Thoracic aorta (tissue), 2 donors: Measurements from ENCODE around the gene SPOCK1. TPM values are rescaled to one million over a fixed set of nuclear protein-coding genes. Genes with fewer than 3 reads are reported as not detected.

Experiments
- ATAC-seq: fragments of 150-250 bp; one replicate; pipeline ENCODE4 v1.8.0; 2017; ENCODE audit warnings: low read depth; ENCODE audit not compliant: insufficient number of reproducible peaks, low FRiP score
- DNase-seq: peaks from one replicate; pipeline ENCODE4 v3.0.0-alpha.2; 2020; ENCODE audit warnings: low spot score
- H3K27ac ChIP-seq, 2 donors: fragments of 200-600 bp; sonication (generic); 1 replicate in 1 of 2; 2 replicates in 1 of 2; pipeline ENCODE4 v1.5.1; 2016; ENCODE audit warnings: mild to moderate bottlenecking in 2 of 2, moderate library complexity in 2 of 2
- H3K27me3 ChIP-seq: fragments of 200-600 bp; sonication (generic); replicated peaks from 2 replicates; pipeline ENCODE4 v1.6.0; 2016; ENCODE audit warnings: mild to moderate bottlenecking; ENCODE audit not compliant: insufficient read depth
- H3K36me3 ChIP-seq: fragments of 200-600 bp; sonication (generic); one replicate; pipeline ENCODE4 v1.5.1; 2016
- H3K4me1 ChIP-seq, 2 donors: fragments of 200-600 bp; sonication (generic); 1 replicate in 1 of 2; 2 replicates in 1 of 2; pipeline versions ENCODE4 v1.5.1 to v1.6.0; 2016; ENCODE audit warnings: low read depth in 2 of 2, mild to moderate bottlenecking in 1 of 2; ENCODE audit not compliant: control insufficient read depth in 1 of 2
- H3K4me3 ChIP-seq: fragments of 200-600 bp; sonication (generic); 2 replicates; pipeline ENCODE4 v1.5.1; 2016; ENCODE audit warnings: mild to moderate bottlenecking
- H3K9me3 ChIP-seq: fragments of 200-600 bp; sonication (generic); 2 replicates; pipeline ENCODE4 v1.5.1; 2016
- CTCF ChIP-seq: fragments of 200-600 bp; sonication (generic); IDR thresholded peaks from one replicate; pipeline ENCODE4 v1.5.1; 2019; ENCODE audit warnings: antibody characterized with exemption
- total RNA-seq, 2 donors: library from RNA; depleted of rRNA; stranded (reverse); fragments of >200 nt; gene quantifications; one replicate each; pipeline versions ENCODE4 v1.1.0 to v1.2.3, GENCODE V29; 2016

Gene SPOCK1
- total RNA-seq, 2 donors from 2014 or later: 25.2 to 43.2 TPM

GRCh38 chr5:137215780-137216179, 283.3 kb downstream of the SPOCK1 start:
- Histone ChIP-seq H3K36me3 (no peaks in the 10 kb centered on the region), H3K27ac (no peak overlapping the region), H3K27me3 (no peaks in the 10 kb centered on the region), H3K4me3 (no peak overlapping the region), H3K4me1 (peaks cover 6 to 14% of the 10 kb centered on the region in 2 donors), H3K9me3 (no peaks in the 10 kb centered on the region)
- no peak for TF ChIP-seq CTCF
- DNase-seq (no peak), ATAC-seq (no peak)

GRCh38 chr5:137215261-137215660, 283.9 kb downstream of the SPOCK1 start:
- ATAC-seq: no peak
- no peaks in the 10 kb centered on the region for H3K36me3 ChIP-seq
- no peak overlapping the region for H3K4me3 ChIP-seq
- no peak for TF ChIP-seq CTCF
- no peaks in the 10 kb centered on the region for H3K27me3 ChIP-seq
- H3K27ac ChIP-seq: no peak overlapping the region
- H3K9me3 ChIP-seq: no peaks in the 10 kb centered on the region
- no peak for DNase-seq
- H3K4me1 ChIP-seq: peaks cover 6 to 14% of the 10 kb centered on the region in 2 donors

GRCh38 chr5:137214446-137215189, 284.5 kb downstream of the SPOCK1 start:
- Histone ChIP-seq H3K36me3 (no peaks in the 10 kb centered on the region), H3K9me3 (no peaks in the 10 kb centered on the region), H3K4me1 (peaks cover 6 to 20% of the 10 kb centered on the region in 2 donors), H3K27ac (no peak overlapping the region), H3K27me3 (no peaks in the 10 kb centered on the region), H3K4me3 (no peak overlapping the region)
- no peak for DNase-seq
- ATAC-seq: no peak
- no peak for TF ChIP-seq CTCF

GRCh38 chr5:137212471-137212870, 286.7 kb downstream of the SPOCK1 start:
- Histone ChIP-seq H3K4me1 (peaks cover 0 to 17% of the 10 kb centered on the region in 2 donors), H3K4me3 (no peak overlapping the region), H3K27ac (no peak overlapping the region), H3K36me3 (no peaks in the 10 kb centered on the region), H3K9me3 (no peaks in the 10 kb centered on the region), H3K27me3 (no peaks in the 10 kb centered on the region)
- no peak for TF ChIP-seq CTCF
- ATAC-seq (no peak), DNase-seq (no peak)

- no peak for TF ChIP-seq CTCF
- ATAC-seq: no peak
- H3K27me3 ChIP-seq: no peaks in the 10 kb centered on the region
- peaks cover 0 to 17% of the 10 kb centered on the region in 2 donors for H3K4me1 ChIP-seq
- H3K9me3 ChIP-seq: no peaks in the 10 kb centered on the region
- no peak for DNase-seq
- peak overlapping the region; percentile 5 for H3K4me3 ChIP-seq
- no peaks in the 10 kb centered on the region for H3K36me3 ChIP-seq
- peak overlapping the region in 1 of 2 donors; percentile 5 for H3K27ac ChIP-seq
Measured at GRCh38 chr5:137209232-137209809, 289.8 kb downstream of the SPOCK1 start.
